GM12872 (cell line): ENCODE results near the gene TAS2R30.

Source experiments
- CTCF ChIP-seq: IDR thresholded peaks from 3 replicates; pipeline ENCODE4 v1.5.1; 2011; ENCODE audit warnings: low read depth, mild to moderate bottlenecking, low read length, moderate library complexity; ENCODE audit not compliant: insufficient read depth

The TAS2R30 gene

GRCh38 chr12:11150832-11151231 lies 16.4 kb upstream of the TAS2R30 start:
- no peak for TF ChIP-seq CTCF

- no peak for TF ChIP-seq CTCF
Observed at GRCh38 chr12:11147420-11147819, 13.0 kb upstream of the TAS2R30 start.

- no peak for TF ChIP-seq CTCF
Observed at GRCh38 chr12:11144297-11144696, 9.9 kb upstream of the TAS2R30 start.

GRCh38 chr12:11143352-11143751 lies 8.9 kb upstream of the TAS2R30 start:
- no peak for TF ChIP-seq CTCF

GRCh38 chr12:11136075-11136474 lies 1.6 kb upstream of the TAS2R30 start:
- no peak for TF ChIP-seq CTCF

GRCh38 chr12:11133816-11134215 lies 628 bp downstream of the TAS2R30 start:
- TF ChIP-seq CTCF = no peak

GRCh38 chr12:11133162-11133561 lies 1.3 kb downstream of the TAS2R30 start:
- no peak for TF ChIP-seq CTCF

- TF ChIP-seq CTCF = no peak
Observed at GRCh38 chr12:11130999-11131398, 3.4 kb downstream of the TAS2R30 start.
